Measurements from ENCODE around the gene TMPRSS4. TPM values are rescaled to one million over a fixed set of nuclear protein-coding genes. Genes with fewer than 3 reads are reported as not detected.

The TMPRSS4 gene
- total and polyA plus RNA-seq, 4 donors = 0.08 to 0.33 (median 0.24) TPM; not detected in 1

GRCh38 chr11:118071416-118072030 lies 5.4 kb upstream of the TMPRSS4 start:
- 92% methylated on average over 3 of the region's 3 CpGs for WGBS
- Histone ChIP-seq H3K9me3 (ENCODE audit: control insufficient read depth in 4 of 4, low read length in 3 of 4) (no peaks in the 10 kb centered on the region), H3K4me3 (ENCODE audit: low read depth in 1 of 3, low read length in 3 of 3) (no peak overlapping the region), H3K4me1 (ENCODE audit: control insufficient read depth in 4 of 4, insufficient read depth in 4 of 4, low read length in 3 of 4) (no peaks in the 10 kb centered on the region), H3K27ac (ENCODE audit: low read depth in 1 of 2, low read length in 2 of 2) (no peak overlapping the region), H3K27me3 (ENCODE audit: control insufficient read depth in 4 of 4, insufficient read depth in 4 of 4, low read length in 3 of 4) (peaks cover 0 to 4% (median 0%) of the 10 kb centered on the region in 4 donors), H3K9ac (ENCODE audit: low read depth in 1 of 2, low read length in 2 of 2) (no peak overlapping the region), H3K36me3 (ENCODE audit: control insufficient read depth in 4 of 4, insufficient read depth in 3 of 4, low read depth in 1 of 4, low read length in 3 of 4) (no peaks in the 10 kb centered on the region)
- TF ChIP-seq NR2F2 (IDR thresholded peaks at IDR 0.05) (no peak), FOXA2 (IDR thresholded peaks at IDR 0.05) (no peak), GABPA (IDR thresholded peaks at IDR 0.05 in 1 of 2, conservative IDR thresholded peaks at IDR 0.05 in 1 of 2) (no peak), HNF4G (IDR thresholded peaks at IDR 0.05) (no peak), TAF1 (conservative IDR thresholded peaks at IDR 0.05) (no peak), YY1 (IDR thresholded peaks at IDR 0.05) (no peak), EGR1 (IDR thresholded peaks at IDR 0.05; ENCODE audit: low read depth in 2 of 2) (no peak), RXRA (IDR thresholded peaks at IDR 0.05) (no peak), RAD21 (IDR thresholded peaks at IDR 0.05) (no peak)
- TF ChIP-seq, protein P1, sequence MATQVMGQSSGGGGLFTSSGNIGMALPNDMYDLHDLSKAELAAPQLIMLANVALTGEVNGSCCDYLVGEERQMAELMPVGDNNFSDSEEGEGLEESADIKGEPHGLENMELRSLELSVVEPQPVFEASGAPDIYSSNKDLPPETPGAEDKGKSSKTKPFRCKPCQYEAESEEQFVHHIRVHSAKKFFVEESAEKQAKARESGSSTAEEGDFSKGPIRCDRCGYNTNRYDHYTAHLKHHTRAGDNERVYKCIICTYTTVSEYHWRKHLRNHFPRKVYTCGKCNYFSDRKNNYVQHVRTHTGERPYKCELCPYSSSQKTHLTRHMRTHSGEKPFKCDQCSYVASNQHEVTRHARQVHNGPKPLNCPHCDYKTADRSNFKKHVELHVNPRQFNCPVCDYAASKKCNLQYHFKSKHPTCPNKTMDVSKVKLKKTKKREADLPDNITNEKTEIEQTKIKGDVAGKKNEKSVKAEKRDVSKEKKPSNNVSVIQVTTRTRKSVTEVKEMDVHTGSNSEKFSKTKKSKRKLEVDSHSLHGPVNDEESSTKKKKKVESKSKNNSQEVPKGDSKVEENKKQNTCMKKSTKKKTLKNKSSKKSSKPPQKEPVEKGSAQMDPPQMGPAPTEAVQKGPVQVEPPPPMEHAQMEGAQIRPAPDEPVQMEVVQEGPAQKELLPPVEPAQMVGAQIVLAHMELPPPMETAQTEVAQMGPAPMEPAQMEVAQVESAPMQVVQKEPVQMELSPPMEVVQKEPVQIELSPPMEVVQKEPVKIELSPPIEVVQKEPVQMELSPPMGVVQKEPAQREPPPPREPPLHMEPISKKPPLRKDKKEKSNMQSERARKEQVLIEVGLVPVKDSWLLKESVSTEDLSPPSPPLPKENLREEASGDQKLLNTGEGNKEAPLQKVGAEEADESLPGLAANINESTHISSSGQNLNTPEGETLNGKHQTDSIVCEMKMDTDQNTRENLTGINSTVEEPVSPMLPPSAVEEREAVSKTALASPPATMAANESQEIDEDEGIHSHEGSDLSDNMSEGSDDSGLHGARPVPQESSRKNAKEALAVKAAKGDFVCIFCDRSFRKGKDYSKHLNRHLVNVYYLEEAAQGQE (IDR thresholded peaks at IDR 0.05) = no peak
- TF ChIP-seq, protein P2, sequence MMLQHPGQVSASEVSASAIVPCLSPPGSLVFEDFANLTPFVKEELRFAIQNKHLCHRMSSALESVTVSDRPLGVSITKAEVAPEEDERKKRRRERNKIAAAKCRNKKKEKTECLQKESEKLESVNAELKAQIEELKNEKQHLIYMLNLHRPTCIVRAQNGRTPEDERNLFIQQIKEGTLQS (IDR thresholded peaks at IDR 0.05) = no peak
- TF ChIP-seq, protein P3, sequence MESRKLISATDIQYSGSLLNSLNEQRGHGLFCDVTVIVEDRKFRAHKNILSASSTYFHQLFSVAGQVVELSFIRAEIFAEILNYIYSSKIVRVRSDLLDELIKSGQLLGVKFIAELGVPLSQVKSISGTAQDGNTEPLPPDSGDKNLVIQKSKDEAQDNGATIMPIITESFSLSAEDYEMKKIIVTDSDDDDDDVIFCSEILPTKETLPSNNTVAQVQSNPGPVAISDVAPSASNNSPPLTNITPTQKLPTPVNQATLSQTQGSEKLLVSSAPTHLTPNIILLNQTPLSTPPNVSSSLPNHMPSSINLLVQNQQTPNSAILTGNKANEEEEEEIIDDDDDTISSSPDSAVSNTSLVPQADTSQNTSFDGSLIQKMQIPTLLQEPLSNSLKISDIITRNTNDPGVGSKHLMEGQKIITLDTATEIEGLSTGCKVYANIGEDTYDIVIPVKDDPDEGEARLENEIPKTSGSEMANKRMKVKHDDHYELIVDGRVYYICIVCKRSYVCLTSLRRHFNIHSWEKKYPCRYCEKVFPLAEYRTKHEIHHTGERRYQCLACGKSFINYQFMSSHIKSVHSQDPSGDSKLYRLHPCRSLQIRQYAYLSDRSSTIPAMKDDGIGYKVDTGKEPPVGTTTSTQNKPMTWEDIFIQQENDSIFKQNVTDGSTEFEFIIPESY (IDR thresholded peaks at IDR 0.05) = no peak
- TF ChIP-seq, protein P4, sequence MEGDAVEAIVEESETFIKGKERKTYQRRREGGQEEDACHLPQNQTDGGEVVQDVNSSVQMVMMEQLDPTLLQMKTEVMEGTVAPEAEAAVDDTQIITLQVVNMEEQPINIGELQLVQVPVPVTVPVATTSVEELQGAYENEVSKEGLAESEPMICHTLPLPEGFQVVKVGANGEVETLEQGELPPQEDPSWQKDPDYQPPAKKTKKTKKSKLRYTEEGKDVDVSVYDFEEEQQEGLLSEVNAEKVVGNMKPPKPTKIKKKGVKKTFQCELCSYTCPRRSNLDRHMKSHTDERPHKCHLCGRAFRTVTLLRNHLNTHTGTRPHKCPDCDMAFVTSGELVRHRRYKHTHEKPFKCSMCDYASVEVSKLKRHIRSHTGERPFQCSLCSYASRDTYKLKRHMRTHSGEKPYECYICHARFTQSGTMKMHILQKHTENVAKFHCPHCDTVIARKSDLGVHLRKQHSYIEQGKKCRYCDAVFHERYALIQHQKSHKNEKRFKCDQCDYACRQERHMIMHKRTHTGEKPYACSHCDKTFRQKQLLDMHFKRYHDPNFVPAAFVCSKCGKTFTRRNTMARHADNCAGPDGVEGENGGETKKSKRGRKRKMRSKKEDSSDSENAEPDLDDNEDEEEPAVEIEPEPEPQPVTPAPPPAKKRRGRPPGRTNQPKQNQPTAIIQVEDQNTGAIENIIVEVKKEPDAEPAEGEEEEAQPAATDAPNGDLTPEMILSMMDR (IDR thresholded peaks at IDR 0.05; ENCODE audit: low read depth, low read length, missing input control) = no peak
- no peak for DNase-seq (ENCODE audit: low spot score)

DNA sequence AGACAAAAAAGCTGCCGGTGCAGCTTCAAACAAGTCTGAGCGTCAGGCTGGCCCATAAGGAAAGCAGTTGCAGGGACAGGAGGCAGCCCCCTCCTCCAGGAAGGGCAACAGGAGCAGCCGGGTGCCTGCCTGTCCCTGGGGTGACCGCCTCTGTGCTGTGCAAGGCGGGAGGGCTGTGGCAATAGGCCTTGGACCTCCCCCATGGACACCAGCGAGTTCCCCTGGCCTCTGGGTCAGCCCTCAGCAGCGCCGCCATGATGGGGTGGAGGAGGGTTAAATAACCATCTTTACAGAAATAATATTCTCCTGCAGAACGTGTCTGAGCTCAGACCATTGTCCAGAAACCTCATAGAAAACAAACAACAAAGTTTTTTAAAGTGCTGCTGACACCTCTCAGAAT lies 3.3 kb upstream of the TMPRSS4 start:
- no peak for DNase-seq (ENCODE audit: low spot score)
- WGBS = 85% methylated on average over 9 of the region's 9 CpGs

More for the DNA sequence above, 3.3 kb upstream of the TMPRSS4 start:
- no peaks in the 10 kb centered on the region for H3K36me3 ChIP-seq (ENCODE audit: control insufficient read depth in 4 of 4, insufficient read depth in 3 of 4, low read depth in 1 of 4, low read length in 3 of 4)
- H3K4me3 ChIP-seq (ENCODE audit: low read depth in 1 of 3, low read length in 3 of 3) = no peak overlapping the region
- no peaks in the 10 kb centered on the region for H3K9me3 ChIP-seq (ENCODE audit: control insufficient read depth in 4 of 4, low read length in 3 of 4)
- no peaks in the 10 kb centered on the region for H3K4me1 ChIP-seq (ENCODE audit: control insufficient read depth in 4 of 4, insufficient read depth in 4 of 4, low read length in 3 of 4)
- H3K9ac ChIP-seq (ENCODE audit: low read depth in 1 of 2, low read length in 2 of 2) = no peak overlapping the region
- no peak overlapping the region for H3K27ac ChIP-seq (ENCODE audit: low read depth in 1 of 2, low read length in 2 of 2)
- H3K27me3 ChIP-seq (ENCODE audit: control insufficient read depth in 4 of 4, insufficient read depth in 4 of 4, low read length in 3 of 4) = peaks cover 0 to 4% (median 0%) of the 10 kb centered on the region in 4 donors
- TF ChIP-seq FOXA2 (IDR thresholded peaks at IDR 0.05) = no peak
- no peak for TF ChIP-seq JUND (IDR thresholded peaks at IDR 0.05)
- no peak for TF ChIP-seq NR2F2 (IDR thresholded peaks at IDR 0.05)
